Measurements from ENCODE around the gene RFT1. TPM values are rescaled to one million over a fixed set of nuclear protein-coding genes. Genes with fewer than 3 reads are reported as not detected.

RFT1 gene
- total RNA-seq, 4 donors from 2014 or later: 2.2 to 10.3 (median 8.5) TPM

DNA sequence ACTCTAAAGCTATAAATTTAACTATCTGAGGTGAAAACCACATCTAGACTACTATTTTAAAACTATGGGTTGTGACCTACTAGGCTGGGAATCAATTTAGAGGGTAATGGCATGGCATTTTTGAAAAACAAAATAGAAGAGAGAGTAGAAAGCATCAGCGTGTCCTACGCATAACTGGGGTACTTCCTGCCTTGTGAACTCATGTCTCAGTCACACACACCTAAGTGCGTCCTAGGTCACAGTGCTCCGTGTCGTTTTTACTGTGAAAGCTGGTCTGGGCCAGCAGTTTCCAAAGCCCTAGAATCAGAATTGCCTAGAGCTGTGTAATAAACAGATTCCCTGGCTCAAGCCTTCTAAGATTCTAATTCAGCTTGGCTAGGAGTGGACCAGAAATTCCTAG, 32.3 kb downstream of the RFT1 start:
- intact Hi-C loops (cut with DNase I; ENCODE audit: low total_unique reads): no loop called here

GRCh38 chr3:53092942-53093341, 37.3 kb downstream of the RFT1 start:
- H3K27ac ChIP-seq: no peak overlapping the region
- no peaks in the 10 kb centered on the region for H3K4me1 ChIP-seq
- WGBS, 2 donors (ENCODE audit: low coverage in 1 of 2): 77 to 100% methylated on average over 1 to 2 of the region's 2 CpGs
- TF ChIP-seq, protein P1, sequence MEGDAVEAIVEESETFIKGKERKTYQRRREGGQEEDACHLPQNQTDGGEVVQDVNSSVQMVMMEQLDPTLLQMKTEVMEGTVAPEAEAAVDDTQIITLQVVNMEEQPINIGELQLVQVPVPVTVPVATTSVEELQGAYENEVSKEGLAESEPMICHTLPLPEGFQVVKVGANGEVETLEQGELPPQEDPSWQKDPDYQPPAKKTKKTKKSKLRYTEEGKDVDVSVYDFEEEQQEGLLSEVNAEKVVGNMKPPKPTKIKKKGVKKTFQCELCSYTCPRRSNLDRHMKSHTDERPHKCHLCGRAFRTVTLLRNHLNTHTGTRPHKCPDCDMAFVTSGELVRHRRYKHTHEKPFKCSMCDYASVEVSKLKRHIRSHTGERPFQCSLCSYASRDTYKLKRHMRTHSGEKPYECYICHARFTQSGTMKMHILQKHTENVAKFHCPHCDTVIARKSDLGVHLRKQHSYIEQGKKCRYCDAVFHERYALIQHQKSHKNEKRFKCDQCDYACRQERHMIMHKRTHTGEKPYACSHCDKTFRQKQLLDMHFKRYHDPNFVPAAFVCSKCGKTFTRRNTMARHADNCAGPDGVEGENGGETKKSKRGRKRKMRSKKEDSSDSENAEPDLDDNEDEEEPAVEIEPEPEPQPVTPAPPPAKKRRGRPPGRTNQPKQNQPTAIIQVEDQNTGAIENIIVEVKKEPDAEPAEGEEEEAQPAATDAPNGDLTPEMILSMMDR (IDR thresholded peaks at IDR 0.05): no peak
- TF ChIP-seq POLR2AphosphoS5 (IDR thresholded peaks at IDR 0.05): no peak
- TF ChIP-seq POLR2A (IDR thresholded peaks at IDR 0.05): no peak
- no peak for TF ChIP-seq EP300 (IDR thresholded peaks at IDR 0.05; ENCODE audit: low read depth)
- DNase-seq: no peak
- H3K36me3 ChIP-seq: peaks cover 0 to 19% (median 6%) of the 10 kb centered on the region in 4 donors
- H3K9me3 ChIP-seq: no peaks in the 10 kb centered on the region
- in situ Hi-C loops (cut with MboI; ENCODE audit: low pct_ligation_motif_present in 1 of 4, low pct_unique_long_range_greater_than_20kb in 1 of 4, low sequenced_read_pairs in 3 of 4) (loop anchor here in 1 of 4 donors (25.0 kb wide), 1 partner anchor 256 kb away; the partner anchor contains the start of genes ITIH4 and MUSTN1), intact Hi-C loops (cut with DNase I; ENCODE audit: low total_unique reads) (no loop called here)
- H3K27me3 ChIP-seq: no peaks in the 10 kb centered on the region
- no peak overlapping the region for H3K4me3 ChIP-seq

More for the DNA sequence above, 32.3 kb downstream of the RFT1 start:
- no peaks in the 10 kb centered on the region for H3K9me3 ChIP-seq
- no peak overlapping the region for H3K4me3 ChIP-seq
- H3K36me3 ChIP-seq: peaks cover 0 to 9% (median 2%) of the 10 kb centered on the region in 4 donors
- DNase-seq: no peak
- in situ Hi-C loops (cut with MboI; ENCODE audit: low pct_ligation_motif_present in 1 of 4, low pct_unique_long_range_greater_than_20kb in 1 of 4, low sequenced_read_pairs in 3 of 4): loop anchor here in 1 of 4 donors (25.0 kb wide), 1 partner anchor 261 kb away; the partner anchor contains the start of genes ITIH4 and MUSTN1
- H3K27me3 ChIP-seq: no peaks in the 10 kb centered on the region
- H3K4me1 ChIP-seq: no peaks in the 10 kb centered on the region
- no peak overlapping the region for H3K27ac ChIP-seq
- no peak for TF ChIP-seq POLR2A (IDR thresholded peaks at IDR 0.05)
- TF ChIP-seq POLR2AphosphoS5 (IDR thresholded peaks at IDR 0.05): no peak
- TF ChIP-seq, protein P1 (IDR thresholded peaks at IDR 0.05): no peak
- no peak for TF ChIP-seq EP300 (IDR thresholded peaks at IDR 0.05; ENCODE audit: low read depth)
- 90 to 93% methylated on average over 3 to 5 of the region's 5 CpGs for WGBS, 2 donors (ENCODE audit: low coverage in 1 of 2)

GRCh38 chr3:53092216-53092615, 38.0 kb downstream of the RFT1 start:
- H3K27me3 ChIP-seq: no peaks in the 10 kb centered on the region
- 98% methylated on average over 11 of the region's 11 CpGs; no CpG with 5 or more reads in 1 of the 2 donors for WGBS, 2 donors (ENCODE audit: low coverage in 1 of 2)
- TF ChIP-seq, protein P1 (IDR thresholded peaks at IDR 0.05): no peak
- no peak for TF ChIP-seq POLR2AphosphoS5 (IDR thresholded peaks at IDR 0.05)
- TF ChIP-seq EP300 (IDR thresholded peaks at IDR 0.05; ENCODE audit: low read depth): no peak
- TF ChIP-seq POLR2A (IDR thresholded peaks at IDR 0.05): no peak
- no peak for DNase-seq
- H3K4me1 ChIP-seq: no peaks in the 10 kb centered on the region
- intact Hi-C loops (cut with DNase I; ENCODE audit: low total_unique reads): no loop called here
- no peak overlapping the region for H3K4me3 ChIP-seq
- H3K9me3 ChIP-seq: no peaks in the 10 kb centered on the region
- no peak overlapping the region for H3K27ac ChIP-seq
- in situ Hi-C loops (cut with MboI; ENCODE audit: low pct_ligation_motif_present in 1 of 4, low pct_unique_long_range_greater_than_20kb in 1 of 4, low sequenced_read_pairs in 3 of 4): loop anchor here in 1 of 4 donors (25.0 kb wide), 1 partner anchor 255 kb away; the partner anchor contains the start of genes ITIH4 and MUSTN1
- H3K36me3 ChIP-seq: peaks cover 0 to 19% (median 6%) of the 10 kb centered on the region in 4 donors

GRCh38 chr3:53091011-53091410, 39.2 kb downstream of the RFT1 start:
- no peaks in the 10 kb centered on the region for H3K9me3 ChIP-seq
- H3K27ac ChIP-seq: no peak overlapping the region
- TF ChIP-seq POLR2AphosphoS5 (IDR thresholded peaks at IDR 0.05): no peak
- TF ChIP-seq EP300 (IDR thresholded peaks at IDR 0.05; ENCODE audit: low read depth): no peak
- no peak for TF ChIP-seq POLR2A (IDR thresholded peaks at IDR 0.05)
- TF ChIP-seq, protein P1 (IDR thresholded peaks at IDR 0.05): no peak
- DNase-seq: no peak
- in situ Hi-C loops (cut with MboI; ENCODE audit: low pct_ligation_motif_present in 1 of 4, low pct_unique_long_range_greater_than_20kb in 1 of 4, low sequenced_read_pairs in 3 of 4): loop anchor here in 1 of 4 donors (25.0 kb wide), 1 partner anchor 254 kb away; the partner anchor contains the start of genes ITIH4 and MUSTN1
- 95% methylated on average over 5 of the region's 5 CpGs; no CpG with 5 or more reads in 1 of the 2 donors for WGBS, 2 donors (ENCODE audit: low coverage in 1 of 2)
- H3K36me3 ChIP-seq: peaks cover 0 to 19% (median 6%) of the 10 kb centered on the region in 4 donors
- intact Hi-C loops (cut with DNase I; ENCODE audit: low total_unique reads): no loop called here
- H3K27me3 ChIP-seq: no peaks in the 10 kb centered on the region
- H3K4me3 ChIP-seq: no peak overlapping the region
- no peaks in the 10 kb centered on the region for H3K4me1 ChIP-seq

Data from transverse colon (tissue), 4 donors.